GM18861 (cell line): ENCODE measurements around the gene S100A16.
"Not testable (repeated sequence)": the region's sequence is repeated elsewhere in the genome, so short reads cannot be mapped to it uniquely, and the experiment has no call there.

Experiments
- ATAC-seq: cut with Tn5 transposase; IDR thresholded peaks from one replicate; pipeline ENCODE4 v1.9.1; 2021; ENCODE audit not compliant: unreplicated experiment

The S100A16 gene

GRCh38 chr1:153612755-153613331 is at the start of gene S100A16:
S100A16 (minus strand) TSS chr1:153613137; CDS start chr1:153608151, 4,986 bp downstream.
- ATAC-seq, result no peak

GRCh38 chr1:153662269-153662668 is 49.3 kb upstream of the S100A16 start:
- ATAC-seq, result no peak

- no peak for ATAC-seq
Measured at GRCh38 chr1:153661111-153661708, 48.3 kb upstream of the S100A16 start.

- no peak for ATAC-seq
Measured at GRCh38 chr1:153659656-153660055, 46.7 kb upstream of the S100A16 start.

GRCh38 chr1:153659175-153659534 is 46.2 kb upstream of the S100A16 start:
- no peak for ATAC-seq

GRCh38 chr1:153658400-153659174 is 45.6 kb upstream of the S100A16 start, which contains the start of gene SNAPIN:
SNAPIN (plus strand) TSS chr1:153658703; CDS start chr1:153658744, 41 bp downstream.
- ATAC-seq, result peak; percentile 82

- ATAC-seq, result no peak
Measured at GRCh38 chr1:153655333-153655732, 42.4 kb upstream of the S100A16 start.

GRCh38 chr1:153652805-153653500 is 40.0 kb upstream of the S100A16 start:
- no peak for ATAC-seq

GRCh38 chr1:153651771-153652170 is 38.8 kb upstream of the S100A16 start:
- ATAC-seq, result no peak

GRCh38 chr1:153649863-153650235 is 36.9 kb upstream of the S100A16 start:
- no peak for ATAC-seq

GRCh38 chr1:153649137-153649862 is 36.4 kb upstream of the S100A16 start:
- no peak for ATAC-seq

GRCh38 chr1:153648000-153648643 is 35.2 kb upstream of the S100A16 start:
- ATAC-seq, result no peak

GRCh38 chr1:153647346-153647714 is 34.4 kb upstream of the S100A16 start:
- ATAC-seq, result no peak

GRCh38 chr1:153646672-153647345 is 33.9 kb upstream of the S100A16 start:
- ATAC-seq, result no peak

- no peak for ATAC-seq
Measured at GRCh38 chr1:153643816-153644215, 30.9 kb upstream of the S100A16 start.

- ATAC-seq, result no peak
Measured at GRCh38 chr1:153643100-153643499, 30.2 kb upstream of the S100A16 start.

GRCh38 chr1:153642161-153642560 is 29.2 kb upstream of the S100A16 start:
- ATAC-seq, result no peak

- no peak for ATAC-seq
Measured at GRCh38 chr1:153640861-153641260, 27.9 kb upstream of the S100A16 start.

GRCh38 chr1:153640213-153640612 is 27.3 kb upstream of the S100A16 start:
- not testable (repeated sequence) for ATAC-seq

- no peak for ATAC-seq
Measured at GRCh38 chr1:153639280-153639679, 26.3 kb upstream of the S100A16 start.
